HG03571 (cell line): ENCODE data around the gene MAPK12.
"Not testable (repeated sequence)": the region's sequence is repeated elsewhere in the genome, so short reads cannot be mapped to it uniquely, and the experiment has no call there.

ENCODE experiments used
- ATAC-seq: cut with Tn5 transposase; IDR thresholded peaks from one replicate; pipeline ENCODE4 v1.9.1; 2021; ENCODE audit not compliant: unreplicated experiment

Gene MAPK12

DNA sequence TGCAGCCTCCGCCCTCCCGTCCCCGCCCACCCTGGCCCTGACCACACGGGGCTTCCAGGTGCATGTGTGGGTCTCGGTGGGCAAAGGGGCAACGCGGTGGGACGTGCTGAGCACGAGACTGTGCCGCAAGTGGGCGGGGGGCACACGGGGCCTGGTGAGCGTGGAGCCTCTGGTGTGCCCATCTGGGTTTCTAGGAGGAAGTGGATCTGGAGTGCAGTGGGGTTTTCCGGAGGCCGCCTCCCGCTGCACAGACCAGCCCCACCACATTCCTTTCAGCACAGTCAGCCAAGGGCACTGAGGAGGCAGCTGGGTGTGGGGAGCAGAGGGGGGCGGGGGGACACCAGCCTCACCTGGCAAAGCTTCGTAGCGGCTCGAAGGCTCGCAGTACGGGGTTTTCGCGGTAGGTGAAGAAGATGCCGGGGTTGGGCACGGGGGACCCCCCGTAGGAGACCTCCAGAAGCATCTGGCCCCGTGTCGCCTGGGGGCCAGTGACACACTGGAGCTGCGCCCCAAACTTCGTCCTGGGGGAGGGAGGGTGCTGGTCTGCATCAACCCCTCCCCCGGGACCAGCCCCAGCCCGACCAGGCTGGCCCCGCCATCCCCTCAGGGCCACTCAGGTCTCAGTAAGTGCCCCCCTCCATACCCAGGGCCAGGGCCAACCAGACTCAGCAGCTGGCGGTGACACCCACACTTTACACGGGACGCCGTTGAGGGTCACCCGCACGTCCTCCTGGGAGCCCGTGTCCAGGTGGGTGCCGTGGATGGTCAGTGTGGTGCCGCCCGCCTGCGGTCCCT lies 21.1 kb upstream of the MAPK12 start:
- ATAC-seq: no peak

DNA sequence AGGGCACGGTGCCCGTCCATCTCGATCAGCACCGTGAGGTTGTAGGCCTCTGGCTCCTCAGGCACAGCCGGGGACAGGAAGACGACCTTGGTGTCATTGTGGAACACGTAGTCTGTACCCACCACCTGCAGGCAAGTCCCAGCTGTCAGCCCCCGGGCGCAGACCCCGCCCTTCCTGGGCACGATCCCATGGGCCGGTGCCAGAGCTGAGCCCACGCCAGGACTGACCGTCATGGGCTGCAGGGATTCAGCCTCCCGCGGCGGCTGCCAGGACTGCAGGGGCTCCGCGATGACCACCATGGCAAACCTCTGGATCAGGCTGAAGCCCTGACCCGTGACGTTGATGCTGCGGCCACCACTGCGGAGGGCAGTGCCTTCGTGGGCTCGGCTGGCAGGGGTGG lies 20.5 kb upstream of the MAPK12 start:
- ATAC-seq: no peak

DNA sequence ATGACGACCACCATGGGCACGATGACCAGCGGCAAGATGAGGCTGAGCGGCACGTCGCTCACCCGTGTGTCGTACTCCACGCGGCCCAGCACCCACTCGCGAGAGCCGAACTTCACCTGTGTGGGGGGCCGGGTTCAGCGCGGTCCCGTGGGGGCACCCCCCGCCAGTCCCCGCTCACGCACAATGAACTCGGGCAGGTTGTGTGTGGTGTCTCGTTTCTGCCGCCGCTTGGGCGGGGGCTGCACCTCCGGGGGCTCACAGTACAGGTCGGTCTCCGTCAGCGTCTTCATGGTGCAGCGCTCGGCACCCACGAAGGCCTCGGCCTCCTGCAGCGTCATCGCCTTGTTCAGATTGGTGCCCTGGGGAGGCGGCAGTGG lies 19.9 kb upstream of the MAPK12 start:
- ATAC-seq: no peak

DNA sequence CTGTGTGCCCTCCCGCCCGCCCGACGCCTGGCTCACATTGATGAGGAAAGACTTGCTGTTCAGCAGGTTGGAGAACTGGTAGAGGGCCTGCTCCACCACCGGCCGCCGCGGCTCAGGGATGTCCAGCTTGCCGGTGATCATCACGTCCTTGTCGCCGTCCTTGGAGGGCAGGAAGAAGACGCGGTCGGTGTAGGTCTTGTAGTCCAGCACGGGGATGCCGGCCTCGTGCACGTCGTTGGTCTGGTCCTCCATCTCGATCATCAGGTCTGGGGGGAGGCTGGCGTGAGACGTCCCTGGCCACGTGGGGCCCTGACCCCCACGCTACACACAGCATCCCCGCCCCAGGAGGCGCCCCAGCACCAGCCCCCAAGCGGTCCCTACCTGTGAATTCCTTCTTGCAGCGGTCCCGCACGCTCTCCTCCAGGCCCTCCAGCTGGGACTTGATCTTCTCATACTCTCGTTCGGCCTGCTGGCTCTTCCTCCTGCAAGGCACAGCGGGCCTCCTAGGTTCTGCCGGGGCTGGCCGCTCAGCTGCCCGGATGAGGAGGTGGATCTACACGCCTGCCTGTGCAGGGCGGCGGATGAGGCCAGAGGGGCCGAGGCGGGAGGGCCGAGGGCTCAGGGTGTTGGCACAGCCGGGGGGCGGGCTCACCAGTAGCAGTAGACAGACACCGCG lies 19.4 kb upstream of the MAPK12 start:
- no peak for ATAC-seq

DNA sequence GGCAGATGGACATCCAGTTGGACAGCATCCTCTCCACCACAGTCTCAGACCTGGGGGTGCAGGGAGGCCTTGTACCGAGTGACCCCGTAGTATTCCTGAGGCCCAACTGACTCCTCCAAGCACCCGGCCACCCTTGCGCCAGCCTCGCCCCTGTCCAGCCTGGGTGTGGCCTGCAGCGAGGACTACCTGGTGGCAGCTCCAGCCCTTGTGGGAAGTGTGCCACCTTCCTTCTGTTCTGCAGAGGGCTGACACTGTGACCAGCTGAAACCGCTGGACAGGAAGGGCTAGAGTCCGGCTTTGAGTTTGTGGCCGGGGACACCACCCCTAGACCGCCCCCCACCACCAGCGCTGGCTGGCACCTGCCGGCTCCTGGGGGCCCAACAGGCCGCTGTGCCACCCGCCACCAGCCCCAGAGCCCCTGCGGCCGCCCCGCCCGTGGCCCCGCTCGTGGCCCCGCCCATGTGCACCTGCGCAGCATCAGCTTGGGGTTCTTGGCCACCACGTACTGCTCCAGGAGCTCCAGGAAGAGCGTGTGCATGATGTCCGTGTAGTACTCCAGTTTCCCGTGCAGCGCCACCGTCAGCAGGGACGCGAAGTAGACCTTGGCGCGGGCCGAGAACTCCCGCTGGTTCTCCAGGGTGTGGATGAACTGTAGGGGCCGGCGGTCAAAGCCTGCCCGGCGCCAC lies 18.7 kb upstream of the MAPK12 start:
- no peak for ATAC-seq

DNA sequence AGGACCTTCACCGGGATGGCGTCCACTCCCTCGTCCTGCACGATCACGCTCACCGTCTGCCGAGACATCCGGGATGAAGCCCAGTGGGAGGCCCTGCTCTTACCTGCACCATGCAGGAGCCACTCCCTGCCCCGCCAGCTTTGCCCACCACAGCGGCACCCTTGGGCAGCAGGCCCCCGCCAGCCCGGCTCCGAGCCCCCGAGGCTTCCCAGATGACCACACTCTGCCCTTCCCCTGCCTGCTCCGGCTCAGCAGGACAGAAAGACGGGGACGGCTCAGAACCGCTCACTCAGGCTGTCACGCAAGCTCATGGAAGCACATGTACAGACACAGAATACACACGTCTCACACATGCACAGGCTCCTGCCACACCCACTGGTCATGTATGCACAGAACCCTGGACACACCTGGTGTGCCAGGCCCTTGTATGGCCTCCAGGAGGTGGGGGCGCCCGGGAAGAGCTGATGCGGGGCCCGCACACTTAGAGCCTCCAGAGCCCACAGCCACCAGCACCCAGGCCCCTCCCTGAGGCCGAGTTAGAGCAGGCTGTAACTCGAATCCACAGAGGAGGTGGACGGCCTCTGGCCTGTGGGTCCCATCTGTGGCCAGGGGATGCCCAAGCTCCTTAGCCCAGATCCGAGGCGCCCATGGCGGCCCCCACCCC lies 17.6 kb upstream of the MAPK12 start:
- no peak for ATAC-seq

DNA sequence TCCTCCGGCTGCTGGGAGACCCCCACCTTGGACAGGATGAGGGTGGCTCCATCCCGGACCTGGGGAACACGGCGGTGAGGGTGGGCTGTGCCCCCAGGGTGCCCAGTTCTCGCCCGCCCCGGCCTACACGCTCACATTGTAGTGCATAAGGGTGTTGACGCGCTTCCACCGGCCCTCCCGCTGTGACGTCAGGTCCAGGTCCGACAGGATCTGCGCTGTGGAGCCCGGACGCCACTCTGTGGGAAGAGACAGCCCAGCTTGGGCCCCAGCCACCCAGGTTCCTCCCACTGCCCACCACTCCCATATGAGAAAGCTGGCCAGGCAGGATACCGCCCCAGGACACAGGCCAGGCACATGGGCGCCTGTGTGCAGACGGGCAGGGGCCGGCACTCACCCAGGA lies 17.0 kb upstream of the MAPK12 start:
- ATAC-seq: no peak

DNA sequence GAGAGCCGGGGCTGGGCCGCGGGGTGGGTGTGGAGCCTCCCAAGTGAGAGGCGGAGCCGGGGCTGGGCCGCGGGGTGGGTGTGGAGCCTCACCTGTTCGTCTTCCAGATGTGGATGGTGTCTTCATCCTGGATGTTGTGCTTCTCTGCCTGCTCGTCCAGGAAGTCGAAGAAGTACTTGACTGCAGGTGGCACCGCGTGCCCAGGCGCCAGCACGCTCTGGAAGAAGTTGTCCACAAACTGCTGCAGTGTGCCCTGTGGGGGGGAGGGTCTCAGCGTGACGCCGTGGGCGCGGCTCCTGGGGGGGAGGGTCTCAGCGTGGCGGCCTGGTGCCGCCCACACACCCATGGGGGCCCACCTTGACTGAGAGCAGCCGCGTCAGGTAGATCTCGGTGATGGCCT lies 16.3 kb upstream of the MAPK12 start:
- ATAC-seq: no peak

DNA sequence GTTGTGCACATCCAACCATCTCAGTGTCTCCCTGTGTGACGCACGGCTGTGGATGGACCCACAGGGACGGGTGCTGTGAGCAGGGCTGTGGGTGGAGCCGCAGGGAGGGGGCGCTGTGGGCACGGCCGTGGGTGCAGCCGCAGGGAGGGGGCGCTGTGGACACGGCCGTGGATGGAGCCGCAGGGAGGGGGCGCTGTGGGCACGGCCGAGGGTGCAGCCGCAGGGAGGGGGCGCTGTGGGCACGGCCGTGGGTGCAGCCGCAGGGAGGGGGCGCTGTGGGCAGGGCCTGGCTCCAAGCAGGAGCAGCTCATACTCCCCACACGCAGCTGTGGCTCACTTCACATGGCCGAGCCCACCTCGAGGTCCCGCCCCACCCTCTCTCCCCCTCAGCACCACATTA lies 14.7 kb upstream of the MAPK12 start:
- no peak for ATAC-seq

DNA sequence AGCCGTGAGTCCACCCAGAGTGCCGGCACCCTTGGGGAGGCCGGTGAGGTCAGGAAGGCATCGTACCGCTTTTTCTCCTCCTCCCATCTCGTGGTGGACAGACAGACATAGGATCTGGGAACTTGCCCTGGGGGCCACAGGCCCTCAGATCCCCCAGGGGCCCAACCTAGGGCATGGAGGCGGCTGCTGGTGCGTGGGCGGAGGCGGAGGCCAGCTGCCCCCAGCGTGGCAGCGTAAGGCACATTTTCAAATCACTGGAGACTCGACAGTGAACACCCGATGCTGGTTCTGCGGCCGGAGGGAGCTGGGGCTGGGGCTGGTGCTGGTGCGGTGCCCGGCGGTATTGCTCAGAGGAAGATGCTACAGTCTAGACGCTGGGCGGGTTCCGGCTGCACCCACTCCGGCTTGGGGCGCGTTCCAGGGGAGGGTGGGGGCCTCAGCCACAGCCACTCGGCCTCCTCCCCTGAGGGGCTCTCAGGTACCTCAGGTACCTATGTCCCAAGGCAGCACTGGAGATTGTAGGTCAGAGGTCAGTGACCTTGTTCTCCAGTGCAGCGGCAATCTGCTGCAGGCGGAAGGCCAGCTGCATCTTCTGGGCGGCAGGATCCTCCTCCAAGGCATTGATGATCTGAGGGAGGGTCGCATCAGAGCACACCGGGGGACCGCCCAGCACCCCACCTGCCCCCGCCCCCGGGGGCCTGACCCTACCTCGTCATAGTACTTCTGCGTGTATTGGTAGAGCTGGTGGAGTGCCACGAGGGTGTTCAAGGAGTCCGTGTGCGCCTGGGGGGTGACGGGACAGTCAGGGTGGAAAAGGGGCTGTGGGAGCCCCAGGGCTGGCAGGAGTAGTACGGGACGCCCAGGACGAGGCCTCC lies 13.9 kb upstream of the MAPK12 start:
- ATAC-seq: no peak

DNA sequence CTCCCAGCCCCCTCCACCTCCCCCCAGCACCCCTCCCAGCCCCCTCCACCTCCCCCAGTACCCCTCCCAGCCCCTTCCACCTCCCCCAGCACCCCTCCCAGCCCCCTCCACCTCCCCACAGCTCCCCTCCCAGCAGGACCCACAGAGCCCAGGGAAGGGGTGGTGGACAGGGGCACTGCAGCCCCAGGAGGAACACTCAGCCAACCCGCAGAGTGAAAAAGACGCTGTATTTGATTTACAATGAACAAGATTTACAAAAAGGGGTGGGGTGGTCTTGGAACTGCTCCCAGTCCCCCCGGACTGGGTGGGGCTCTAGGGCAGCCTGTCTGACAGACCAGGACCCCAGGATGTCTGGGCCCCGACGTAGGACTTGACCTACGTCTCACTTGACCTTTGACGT lies 13.3 kb upstream of the MAPK12 start:
- ATAC-seq: no peak

DNA sequence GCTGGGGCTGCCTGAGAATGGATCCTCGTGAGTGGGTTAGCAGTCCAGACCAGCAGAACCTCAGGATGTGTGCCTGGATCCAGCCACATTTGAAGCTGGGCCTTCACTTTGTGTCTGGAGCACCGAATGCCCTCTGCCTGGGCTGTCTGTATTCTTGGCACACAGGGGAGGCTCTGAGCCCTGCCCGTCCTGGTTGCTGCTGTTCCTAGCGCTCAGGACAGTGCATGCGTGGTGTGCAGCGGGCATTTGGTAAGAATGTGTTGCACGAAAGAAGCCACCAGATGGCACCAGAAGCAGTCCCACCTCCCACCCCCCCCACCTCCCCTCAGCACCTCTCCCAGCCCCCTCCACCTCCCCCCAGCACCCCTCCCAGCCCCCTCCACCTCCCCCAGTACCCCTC lies 12.8 kb upstream of the MAPK12 start:
- ATAC-seq: no peak

DNA sequence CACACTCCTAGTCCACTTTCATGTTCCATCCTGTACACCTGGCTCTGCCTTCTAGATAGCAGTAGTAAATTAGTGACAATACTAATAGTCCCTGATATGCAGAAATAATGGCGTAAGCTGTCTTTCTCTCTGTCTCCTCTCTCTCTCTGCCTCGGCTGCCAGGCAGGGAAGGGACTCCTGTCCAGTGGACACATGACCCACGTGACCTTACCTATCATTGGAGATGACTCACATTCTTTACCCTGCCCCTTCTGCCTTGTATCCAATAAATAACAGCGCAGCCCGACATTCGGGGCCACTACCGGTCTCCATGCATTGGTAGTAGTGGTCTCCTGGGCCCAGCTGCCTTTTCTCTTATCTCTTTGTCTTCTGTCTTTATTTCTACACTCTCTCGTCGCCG lies 12.3 kb upstream of the MAPK12 start:
- not testable (repeated sequence) for ATAC-seq

DNA sequence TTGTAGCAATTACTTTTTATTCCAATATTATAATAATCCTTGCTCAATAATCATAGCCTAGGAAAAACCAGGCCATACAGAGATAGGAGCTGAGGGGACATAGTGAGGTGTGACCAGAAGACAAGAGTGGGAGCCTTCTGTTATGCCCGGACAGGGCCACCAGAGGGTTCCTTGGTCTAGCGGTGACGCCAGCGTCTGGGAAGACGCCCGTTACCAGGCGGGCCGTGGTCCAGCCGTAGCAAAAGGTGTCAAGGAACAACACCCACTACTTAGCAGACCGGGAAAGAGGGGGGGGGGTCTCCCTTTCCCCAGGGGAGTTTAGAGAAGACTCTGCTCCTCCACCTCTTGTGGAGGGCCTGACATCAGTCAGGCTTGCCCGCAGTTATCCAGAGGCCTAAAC lies 11.9 kb upstream of the MAPK12 start:
- not testable (repeated sequence) for ATAC-seq

DNA sequence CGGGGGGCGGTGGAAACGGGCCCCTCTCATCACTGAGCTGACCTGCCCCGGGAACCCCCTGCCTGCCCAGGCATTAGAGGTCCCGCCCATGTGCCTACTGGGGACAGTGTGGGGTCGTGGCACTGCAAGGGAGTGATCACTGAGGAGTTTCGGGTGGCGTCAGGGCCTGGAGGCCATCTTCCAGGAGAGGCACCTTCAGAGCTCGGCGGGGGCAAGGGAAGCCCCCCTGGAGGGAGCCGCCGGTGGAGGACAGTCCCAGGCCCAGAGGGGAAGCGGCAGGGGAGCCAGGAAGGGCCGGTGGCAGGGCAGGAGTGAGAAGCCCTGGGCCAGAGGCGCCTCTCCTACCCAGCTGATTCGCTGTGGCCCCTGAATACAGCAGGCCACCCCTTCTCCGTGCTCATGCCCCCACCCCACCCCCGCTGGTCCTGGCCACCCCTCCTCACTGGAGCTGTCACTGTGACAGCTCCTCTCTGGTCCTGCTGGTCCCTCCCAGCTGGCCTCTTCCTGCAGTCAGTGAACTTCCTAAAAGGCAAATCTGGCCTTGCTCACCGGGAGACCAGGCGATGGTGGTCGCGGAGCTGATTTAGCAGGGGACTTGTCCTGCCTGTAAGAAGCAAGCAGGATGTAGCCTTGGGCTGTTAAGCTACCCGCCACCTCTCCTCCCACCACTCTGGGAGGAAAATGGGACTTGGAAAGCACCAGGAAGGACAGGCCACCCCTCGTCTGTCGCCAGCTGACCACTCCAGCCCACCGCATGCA lies 10.7 kb upstream of the MAPK12 start:
- ATAC-seq: no peak

DNA sequence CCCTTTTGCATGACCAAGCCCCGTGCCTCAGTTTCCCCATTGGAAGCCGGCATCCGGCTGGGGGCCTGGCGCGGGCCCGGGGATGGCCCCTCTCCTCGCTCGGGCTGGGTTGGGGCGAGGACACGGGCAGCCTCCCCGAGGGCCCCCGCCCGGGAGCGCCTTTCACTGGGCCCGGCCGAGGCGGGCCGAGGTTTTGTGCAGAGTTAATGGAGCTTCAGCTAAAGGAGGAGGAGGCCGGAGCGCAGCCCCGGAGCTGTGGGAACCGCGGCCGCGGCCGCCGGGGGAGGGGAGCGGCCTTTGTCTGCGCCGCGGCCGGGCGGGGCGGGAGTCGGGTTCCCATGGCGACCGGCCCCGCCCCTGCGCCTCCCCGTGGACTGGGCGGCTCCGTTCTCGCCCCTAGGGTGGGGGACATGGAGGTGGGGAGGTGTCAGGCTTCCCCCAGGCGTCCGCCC lies 10.1 kb upstream of the MAPK12 start:
- ATAC-seq: no peak

DNA sequence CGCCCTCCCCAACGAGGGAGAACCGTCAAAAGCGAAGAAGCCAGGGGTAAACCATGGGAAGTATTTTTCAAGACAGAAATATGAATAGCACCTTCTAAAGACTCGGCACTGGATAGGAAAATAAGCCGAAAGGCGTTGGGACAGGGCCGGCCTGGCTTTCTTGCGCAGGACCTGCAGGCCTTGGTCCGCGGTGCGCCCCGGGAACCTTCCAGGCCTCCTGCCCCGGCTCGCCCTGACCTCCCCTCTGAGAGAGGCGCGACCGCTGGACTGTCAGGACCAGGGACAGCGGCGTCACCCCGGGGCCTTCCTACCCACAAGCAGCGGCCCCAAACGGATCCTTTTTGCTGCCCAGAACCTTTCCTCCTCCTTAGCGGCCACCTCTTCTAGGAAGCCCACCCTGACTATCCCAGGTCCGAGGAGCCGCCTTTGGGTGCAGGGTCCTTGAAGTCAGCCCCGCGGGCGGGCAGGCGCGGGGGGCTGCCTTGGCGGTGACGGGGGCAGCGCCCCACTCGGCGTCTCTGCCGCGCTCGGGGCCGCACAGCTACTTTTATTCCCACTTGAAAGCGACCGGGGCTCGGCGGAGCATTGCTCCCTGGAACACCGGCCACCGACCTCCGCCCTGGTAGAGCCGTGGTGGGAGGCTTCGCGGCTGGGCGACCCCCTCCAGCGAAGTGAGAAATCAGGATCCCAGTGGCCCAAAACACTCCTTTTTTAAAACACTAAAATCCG lies 9.3 kb upstream of the MAPK12 start:
- no peak for ATAC-seq

DNA sequence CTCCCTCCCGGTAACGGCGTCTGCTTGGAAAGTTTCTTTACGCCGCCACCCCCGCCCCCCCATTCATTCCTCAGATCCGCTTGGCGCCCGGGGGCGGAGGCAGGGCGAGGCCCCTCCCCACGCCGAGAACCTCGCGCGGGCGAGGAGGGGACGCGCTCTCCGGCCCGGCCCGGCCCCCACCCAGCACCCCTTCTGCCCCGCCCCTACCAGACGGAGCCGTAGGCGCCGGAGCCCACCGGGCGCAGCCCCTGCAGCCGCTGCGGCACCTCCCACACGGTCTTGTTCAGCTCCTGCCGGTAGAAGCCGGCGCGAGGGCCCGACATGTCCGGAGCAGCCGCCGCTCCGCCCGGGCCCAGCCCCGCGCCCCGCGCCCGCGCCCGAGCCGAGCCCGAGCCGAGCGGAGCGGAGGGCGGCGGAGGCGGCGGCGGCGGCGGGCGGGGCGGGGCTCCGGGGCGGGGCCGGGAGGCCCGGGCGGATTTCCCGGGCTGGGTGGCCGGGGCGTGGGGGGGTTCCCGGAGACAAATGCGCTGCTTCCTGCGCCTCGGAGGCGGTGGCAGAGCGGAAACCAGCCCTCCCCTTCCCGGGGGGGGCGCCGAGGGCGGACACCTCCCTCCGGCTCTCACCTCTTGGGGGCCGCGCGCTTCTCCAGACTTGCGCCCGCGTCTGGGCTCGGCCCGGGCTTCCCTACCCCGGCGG lies 8.6 kb upstream of the MAPK12 start, which contains the start of gene MAPK11:
Gene MAPK11, minus strand, starts transcription at position 411 of the 696 bp plus-strand sequence. Its CDS starts 88 bp downstream, at position 323.
- no peak for ATAC-seq
